ENCODE data around the gene PREP.

- no peak for TF ChIP-seq CTCF (conservative IDR thresholded peaks at IDR 0.05; ENCODE audit: low read length)
- TF ChIP-seq EZH2phosphoT487 (IDR thresholded peaks at IDR 0.05; ENCODE audit: borderline replicate concordance) = no peak
These were observed 27.8 kb upstream of the PREP start for GRCh38 chr6:105430685-105431084.
